HG03558 (cell line): ENCODE data around the gene GSE1.

ENCODE experiments used
- ATAC-seq: cut with Tn5 transposase; IDR thresholded peaks from one replicate; pipeline ENCODE4 v1.9.1; 2021; ENCODE audit warnings: moderate number of reproducible peaks; ENCODE audit not compliant: unreplicated experiment; ENCODE audit errors: extremely low read depth

GSE1 gene

GRCh38 chr16:85711982-85712587, 99.0 kb downstream of the GSE1 start:
- no peak for ATAC-seq

GRCh38 chr16:85712801-85713200, 99.7 kb downstream of the GSE1 start:
- no peak for ATAC-seq

GRCh38 chr16:85715169-85716021, 102.3 kb downstream of the GSE1 start:
- no peak for ATAC-seq

GRCh38 chr16:85716022-85716679, 103.0 kb downstream of the GSE1 start:
- no peak for ATAC-seq

GRCh38 chr16:85716680-85717038, 103.5 kb downstream of the GSE1 start:
- ATAC-seq = no peak

- no peak for ATAC-seq
These were observed 104.5 kb downstream of the GSE1 start for GRCh38 chr16:85717393-85718152.

GRCh38 chr16:85718153-85718477, 105.0 kb downstream of the GSE1 start:
- ATAC-seq = no peak

- no peak for ATAC-seq
These were observed 105.6 kb downstream of the GSE1 start for GRCh38 chr16:85718682-85719081.

- no peak for ATAC-seq
These were observed 106.6 kb downstream of the GSE1 start for GRCh38 chr16:85719605-85720301.

- ATAC-seq = no peak
These were observed 107.1 kb downstream of the GSE1 start for GRCh38 chr16:85720302-85720637.

GRCh38 chr16:85722128-85722893, 109.2 kb downstream of the GSE1 start:
- no peak for ATAC-seq

- no peak for ATAC-seq
These were observed 111.2 kb downstream of the GSE1 start for GRCh38 chr16:85724126-85724879.

GRCh38 chr16:85724936-85725335, 111.8 kb downstream of the GSE1 start:
- ATAC-seq = no peak
